GM19452 (cell line): ENCODE data around the gene GAPDHS.

Experiments used
- ATAC-seq: cut with Tn5 transposase; IDR thresholded peaks from one replicate; pipeline ENCODE4 v1.9.1; 2021; ENCODE audit not compliant: unreplicated experiment

GAPDHS gene

DNA sequence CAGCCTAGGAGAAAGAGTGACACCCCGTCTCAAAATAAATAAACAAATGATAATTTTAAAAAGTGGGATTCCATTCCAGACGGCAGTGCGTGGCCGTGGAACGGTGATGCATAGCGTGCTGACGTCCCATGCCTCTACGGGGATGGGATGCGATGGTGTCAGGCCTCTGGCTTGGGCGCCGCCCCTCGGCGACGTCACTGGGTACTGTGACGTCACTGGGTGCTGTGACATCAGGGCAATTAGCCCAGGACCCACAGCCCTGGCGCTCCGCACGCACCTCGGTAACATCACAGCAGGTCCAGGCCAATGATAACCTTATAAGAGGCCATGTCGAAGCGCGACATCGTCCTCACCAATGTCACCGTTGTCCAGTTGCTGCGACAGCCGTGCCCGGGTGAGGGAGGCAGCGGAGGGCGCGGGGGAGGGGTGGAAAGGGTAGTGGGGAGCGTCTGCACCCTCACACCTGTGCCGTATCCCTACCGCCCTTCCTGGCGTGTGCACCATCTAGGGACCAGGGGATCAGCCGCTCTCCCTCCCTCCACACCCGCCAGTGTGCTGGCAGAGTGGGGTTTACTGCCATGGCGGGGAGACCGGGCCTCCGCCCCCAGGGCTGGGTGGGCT is at the start of gene GAPDHS:
Gene GAPDHS, plus strand, starts transcription at position 256 of the 621 bp plus-strand sequence. Its CDS starts 72 bp downstream, at position 328.
- no peak for ATAC-seq

DNA sequence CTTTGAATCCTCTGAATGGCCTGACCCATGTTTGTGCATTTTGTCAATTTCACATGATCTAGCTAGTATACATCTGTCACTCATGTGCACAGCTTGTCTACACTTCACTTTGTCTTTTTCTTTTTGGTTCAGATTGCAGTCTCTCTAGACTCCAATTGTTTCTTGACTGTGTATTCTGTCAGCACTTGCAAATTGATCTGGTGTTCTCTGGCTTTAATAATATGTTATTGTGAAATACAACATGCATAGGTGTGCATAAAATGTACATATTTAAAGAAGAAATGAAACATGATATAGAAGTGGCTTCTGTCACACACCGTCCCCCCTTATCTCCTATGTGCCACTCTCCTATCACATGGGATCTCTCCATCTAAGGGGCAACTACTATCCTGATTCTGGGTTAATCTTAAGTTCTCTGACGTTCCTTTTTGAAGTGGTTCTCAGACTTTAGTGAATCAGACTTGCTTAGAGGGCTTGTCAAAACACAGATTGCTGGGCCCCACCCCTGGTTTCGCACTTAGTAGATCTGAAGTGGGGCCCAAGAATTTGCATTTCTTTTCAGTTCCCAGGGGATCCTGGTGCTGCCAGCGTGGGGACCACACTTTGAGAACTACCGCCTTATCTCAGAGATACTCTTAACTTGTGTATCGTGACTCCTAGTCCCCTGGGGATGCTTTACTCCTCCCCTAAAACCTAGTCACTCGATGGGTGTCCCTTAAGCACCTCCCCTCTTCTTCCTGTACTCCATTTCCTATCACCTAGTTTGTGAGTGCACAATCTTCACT is 48.8 kb upstream of the GAPDHS start:
- ATAC-seq = peak; percentile 66

DNA sequence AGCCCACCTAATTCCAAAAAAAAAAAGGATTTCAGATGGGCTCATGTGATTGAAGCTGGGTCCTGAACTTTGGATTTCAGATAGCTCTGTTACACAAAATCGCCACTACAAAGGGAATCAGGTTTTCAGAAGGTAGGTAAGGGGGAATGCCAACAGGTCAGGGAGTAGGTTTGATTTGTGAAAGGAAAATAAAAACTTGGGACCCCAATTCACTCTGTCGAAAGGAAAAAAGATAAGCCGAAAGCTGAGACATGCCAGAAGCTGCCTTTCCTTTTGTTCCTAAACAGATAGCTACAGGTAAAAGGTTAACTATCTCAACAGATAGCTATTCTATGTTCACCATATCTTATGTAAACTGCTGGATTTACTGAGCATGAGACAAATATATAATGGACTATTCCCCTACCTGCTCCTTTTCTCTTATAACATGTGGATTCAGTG is 47.0 kb upstream of the GAPDHS start:
- no peak for ATAC-seq

DNA sequence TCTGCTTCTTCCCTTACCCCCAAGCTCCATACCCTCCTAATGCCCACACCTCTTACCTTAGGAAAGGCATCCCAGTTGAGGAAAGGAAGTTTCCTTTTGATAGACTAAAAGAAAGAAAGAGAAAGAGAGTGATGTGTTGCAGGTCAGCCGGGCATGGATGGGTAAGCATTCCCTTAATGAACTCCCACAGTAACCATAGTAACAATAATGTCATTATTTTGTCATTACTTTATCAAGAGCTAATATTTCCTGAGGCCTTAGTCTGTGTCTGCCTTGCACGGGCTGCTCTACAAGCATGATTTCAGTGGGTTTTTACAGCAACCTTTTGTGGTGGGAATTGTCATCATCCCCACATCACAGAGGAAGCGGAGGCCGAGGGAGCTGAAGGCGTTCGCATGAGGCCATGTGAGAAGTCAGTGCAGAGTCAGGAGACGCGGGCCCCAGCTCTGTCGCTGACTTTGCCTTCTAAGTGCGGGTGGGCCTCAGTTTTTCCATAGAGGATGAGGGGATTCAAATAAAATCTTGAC is 45.5 kb upstream of the GAPDHS start:
- no peak for ATAC-seq

DNA sequence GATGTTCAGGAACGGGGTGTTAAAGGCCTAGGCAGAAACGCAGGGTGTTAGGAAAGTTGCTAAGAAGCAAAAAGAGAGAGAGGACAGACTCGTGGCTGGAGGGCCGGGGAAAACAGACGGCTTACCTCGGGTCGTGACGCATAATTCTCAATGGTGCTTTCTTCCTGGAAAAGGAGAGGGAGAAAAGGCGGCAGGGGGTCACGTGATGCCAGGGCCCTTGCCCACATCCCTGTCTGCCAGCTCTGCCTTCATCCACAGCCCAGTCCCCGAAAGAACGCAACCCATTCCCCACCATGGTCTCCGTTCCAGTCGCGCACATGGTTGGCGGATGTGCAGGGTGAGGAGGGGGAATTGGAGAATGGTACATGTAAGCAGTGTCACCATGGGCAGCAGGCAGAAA is 44.6 kb upstream of the GAPDHS start:
- no peak for ATAC-seq

DNA sequence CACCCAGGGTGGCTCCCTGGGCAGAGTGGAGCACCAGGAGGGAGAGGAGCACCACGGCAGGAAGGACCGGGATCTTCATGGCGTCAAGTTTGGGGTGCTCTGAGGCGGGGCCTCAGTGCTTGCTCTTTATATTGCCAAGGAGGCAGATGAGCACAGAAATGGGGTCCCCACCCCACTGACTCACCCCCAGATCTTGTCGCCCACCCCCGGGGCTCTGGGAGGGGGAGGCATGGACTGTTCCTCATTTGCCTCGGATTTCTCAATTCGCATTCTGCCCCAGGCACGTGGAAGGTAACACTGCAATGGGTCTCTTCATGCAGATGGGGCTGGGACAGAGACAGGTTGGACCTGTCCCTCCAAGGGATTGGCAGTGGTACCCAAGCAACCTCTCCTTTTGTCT is 42.9 kb upstream of the GAPDHS start, which contains the start of gene KRTDAP:
Gene KRTDAP, minus strand, starts transcription at position 101 of the 400 bp plus-strand sequence. Its CDS starts 22 bp downstream, at position 79.
- ATAC-seq = no peak

DNA sequence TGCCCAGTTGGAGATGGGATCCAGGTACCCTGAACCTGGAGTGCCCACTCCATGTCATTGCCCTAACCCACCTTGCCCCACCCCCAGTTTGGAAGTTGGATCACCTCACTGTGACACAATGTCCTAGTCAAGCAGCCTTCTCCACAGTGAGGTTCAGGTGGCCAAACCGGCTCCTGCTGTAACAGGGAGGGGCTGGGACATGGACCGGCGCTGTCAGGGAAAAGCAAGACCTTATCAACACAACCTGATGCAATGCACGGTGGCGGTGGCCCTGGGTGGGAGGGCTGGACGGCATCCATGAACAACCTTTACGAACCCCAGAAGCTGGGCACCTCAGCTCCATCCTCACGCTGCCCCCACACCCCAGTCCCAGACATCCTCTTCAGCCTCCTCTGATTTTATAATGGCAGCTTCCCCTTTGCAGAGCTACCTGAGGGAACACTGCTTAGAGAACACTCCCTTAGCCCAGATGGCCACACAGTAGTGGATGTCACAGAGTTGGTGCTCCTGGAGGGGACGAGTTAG is 41.4 kb upstream of the GAPDHS start:
- ATAC-seq = no peak

DNA sequence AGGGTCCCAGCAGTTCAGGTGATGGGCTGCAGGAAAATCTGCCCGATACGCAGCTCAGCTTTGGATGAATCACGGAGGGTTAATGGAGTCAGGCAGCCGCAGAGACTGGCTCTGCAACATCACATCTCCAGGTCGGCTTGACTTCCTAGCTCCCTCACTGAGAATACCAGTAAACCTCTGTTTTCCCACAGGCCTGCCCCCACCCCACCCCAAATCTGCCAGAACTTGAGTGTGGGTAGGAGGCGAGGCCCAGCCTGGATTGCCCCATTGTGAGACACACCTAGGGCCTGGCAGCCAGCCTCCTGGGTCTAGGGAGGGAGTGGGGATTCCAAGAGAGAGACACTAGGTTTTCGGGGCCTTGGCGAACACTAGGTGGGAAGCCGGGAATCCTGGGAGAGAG is 39.3 kb upstream of the GAPDHS start:
- no peak for ATAC-seq

DNA sequence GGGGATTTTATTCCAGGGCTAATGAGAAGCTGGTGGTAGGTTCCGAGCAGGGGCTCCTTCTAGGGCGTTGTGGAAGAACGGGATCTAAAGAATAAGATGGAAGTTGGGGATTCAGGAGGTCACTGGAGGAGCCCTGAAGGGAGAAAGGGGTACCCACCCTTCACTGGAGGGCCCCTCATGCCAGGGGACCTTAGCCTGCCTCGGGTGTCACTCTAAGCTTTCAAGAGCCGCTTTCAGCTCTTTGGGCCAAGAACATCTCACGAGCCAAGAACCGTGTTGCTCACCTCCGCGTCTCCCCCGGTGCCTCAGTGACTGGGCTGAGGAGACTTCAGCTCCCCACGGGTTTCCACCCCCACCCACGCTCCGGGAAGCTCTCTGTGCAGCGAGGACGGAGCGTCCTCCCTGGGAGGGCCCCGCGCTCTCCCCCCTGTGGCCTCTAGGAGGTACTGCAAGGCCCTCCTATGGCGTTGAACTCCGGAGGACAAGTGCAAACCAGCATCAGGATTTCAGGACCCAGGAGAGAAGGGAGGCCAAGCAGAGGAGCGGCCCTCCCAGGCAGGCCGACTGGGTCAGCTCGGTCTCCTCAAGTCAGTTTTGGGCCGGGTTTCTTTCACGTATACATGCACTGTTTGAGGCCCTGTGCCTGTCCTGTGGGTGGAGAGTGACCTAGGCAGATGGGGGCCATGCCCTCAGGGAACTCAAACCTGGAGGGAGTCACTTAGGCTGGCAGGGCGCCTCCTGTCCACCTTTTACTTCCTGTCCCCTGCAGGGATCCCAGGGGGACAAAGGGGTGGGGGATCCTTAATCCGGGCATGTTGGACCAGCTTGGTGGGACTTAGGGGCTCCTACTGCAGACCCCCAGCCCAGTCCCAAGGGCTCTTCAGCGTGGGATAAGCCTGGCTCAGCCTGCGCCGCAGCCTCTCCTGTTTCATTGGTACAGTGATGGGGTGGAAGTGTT is 37.9 kb upstream of the GAPDHS start:
- ATAC-seq = no peak

DNA sequence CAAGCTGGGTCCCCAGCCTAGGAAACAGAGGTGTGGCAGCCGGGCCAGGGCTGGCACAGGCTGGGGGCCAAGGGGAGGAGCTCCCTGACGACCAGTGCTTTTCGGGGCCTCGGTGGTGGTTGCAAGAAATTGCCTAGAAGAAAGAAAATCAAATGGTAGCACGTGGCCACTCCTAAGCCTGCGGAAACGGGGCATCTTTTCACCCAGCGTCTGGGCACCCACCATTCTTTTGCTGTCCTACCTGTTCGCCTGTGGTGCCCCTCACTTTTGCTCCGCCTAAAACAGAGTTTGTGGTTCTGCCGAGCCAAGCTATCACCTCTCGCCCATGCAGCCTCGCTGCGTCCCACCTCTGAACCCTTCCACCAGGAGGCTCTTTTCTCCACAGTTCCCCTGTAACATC is 35.9 kb upstream of the GAPDHS start:
- no peak for ATAC-seq

DNA sequence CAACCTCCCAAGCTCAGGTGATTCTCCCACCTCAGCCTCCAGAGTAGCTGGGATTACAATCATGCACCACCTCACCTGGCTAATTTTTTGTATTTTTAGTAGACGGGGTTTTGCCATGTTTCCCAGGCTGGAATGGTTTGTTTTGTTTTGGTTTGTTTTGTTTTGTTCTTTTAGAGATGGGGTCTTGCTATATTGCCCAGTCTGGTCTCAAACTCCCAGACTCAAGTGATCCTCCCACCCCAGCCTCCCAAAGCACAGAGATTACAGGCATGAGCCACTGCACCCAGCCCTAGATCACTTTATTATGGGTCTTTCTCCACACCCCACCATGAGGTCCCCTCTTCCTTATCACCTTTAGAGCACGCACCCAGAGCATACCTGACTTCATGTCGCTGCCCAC is 35.0 kb upstream of the GAPDHS start:
- no peak for ATAC-seq

DNA sequence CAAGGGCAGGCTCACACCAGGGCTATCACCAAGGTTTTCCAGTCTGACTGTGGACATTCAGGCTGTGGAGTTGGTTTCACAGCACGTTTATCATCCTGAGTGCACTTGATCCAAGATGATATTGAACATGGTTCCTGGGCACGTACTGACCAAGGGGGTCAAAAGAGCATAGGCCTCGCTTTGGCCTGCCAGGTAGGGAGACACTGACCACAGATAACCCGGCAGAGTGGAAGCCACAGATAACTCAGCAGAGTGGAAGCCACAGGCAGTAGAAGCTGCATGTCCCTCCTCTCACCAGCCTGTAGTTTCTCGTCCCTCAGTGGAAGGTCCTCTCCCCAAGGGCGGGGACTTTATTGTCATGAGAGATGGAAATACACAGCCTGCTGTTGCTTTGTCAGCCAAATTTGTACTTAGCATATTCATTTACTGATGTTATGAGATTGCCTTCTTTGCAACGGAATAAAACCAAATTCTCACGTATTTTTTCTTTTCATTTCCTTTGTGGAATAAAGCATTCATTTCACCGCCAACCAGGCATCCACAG is 34.2 kb upstream of the GAPDHS start:
- ATAC-seq = no peak

DNA sequence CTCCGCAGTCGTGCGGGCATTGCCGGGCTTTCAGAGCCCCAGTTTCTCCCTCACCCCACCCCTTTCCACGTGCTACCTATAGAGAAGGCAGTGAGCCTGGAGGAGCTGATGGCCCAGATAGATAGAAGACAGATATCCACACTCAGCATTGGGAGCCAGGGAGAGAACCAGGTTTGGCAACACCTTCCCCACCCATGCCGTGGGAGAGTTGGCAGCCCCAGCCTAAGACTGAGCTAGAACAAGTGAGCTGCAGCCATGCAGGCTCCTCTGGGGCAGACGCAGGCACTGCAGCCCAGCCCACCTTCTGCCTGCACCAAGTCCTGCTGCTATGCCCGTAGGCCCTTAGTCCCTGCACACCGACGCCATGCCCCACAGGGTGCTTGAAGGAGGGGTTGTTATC is 32.6 kb upstream of the GAPDHS start:
- no peak for ATAC-seq

DNA sequence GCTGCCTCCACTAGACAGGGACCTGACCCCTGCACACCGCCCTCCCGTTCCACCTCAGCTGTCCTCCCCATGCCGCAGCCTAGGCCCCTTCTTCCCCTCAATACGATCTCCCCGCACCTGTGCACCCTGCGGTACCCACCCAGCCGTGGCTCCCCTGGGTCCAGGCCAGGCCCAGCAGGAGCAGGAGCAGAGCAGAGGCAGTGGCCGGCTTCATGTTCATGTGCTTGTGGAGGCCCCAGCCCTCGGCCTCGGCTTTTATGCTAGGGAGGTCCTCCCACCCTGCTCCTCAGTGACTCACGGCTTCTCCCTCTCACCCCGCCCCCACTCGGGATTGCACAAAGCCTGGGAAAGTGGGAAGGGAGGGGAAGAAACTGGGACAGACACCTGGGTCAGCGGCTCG is 31.6 kb upstream of the GAPDHS start:
- ATAC-seq = no peak

DNA sequence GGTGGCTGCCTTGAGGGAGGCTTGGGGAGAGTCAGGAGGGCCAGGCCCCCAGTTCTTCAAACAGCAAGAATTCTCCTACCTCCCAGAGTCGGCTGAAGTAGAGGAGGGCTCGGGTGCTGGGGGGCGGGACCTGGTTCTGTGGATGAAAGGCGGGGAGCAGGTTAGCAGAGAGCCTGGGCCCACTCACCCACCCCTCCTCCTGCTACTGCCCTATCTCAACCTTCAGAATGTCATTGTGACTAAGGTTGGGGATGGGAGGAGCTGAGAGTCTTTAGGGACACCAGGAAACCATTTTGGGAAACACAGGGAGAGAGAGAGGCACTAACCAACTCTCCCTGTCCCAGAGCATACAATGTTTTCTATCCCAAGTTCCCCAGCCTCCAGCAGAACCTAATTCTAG is 30.5 kb upstream of the GAPDHS start:
- no peak for ATAC-seq

DNA sequence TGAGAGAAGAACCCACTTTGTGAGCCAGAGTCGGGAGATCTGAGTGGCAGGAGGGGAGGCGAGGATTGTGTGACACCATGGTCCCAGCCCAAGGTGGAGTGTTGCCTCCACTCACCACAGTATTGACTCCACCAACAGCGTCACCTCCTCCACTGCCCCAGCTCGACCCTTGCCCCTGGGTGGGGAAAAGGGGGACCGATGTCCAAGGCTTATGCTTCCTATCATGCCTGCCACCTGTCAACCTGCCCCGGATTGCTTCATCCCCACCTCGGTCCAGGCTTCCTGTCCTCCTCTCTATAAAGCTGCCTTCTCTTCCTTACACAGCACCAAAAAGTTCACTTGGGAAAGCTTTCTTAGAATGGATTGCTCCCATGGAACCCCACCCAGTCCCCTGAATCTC is 27.2 kb upstream of the GAPDHS start:
- ATAC-seq = no peak

DNA sequence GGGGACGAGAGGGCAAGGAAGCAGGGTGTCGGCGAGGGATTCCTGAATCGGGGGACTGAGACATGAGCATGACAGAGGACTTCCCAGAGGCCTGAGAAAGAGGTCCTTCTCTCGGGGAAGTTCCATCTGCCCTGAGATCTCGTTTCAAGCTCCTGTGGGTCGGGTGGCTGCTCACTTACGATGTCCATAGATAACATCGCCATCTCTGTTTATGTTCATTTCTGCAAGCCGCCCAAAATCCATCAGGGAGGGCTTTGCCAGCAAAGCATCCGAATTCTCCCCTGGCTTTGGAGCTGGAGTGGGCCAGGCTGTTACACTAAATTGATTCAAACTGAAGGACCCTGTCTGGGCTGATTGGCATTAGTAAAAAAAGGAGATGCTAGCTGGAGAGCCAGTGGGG is 25.7 kb upstream of the GAPDHS start:
- no peak for ATAC-seq

DNA sequence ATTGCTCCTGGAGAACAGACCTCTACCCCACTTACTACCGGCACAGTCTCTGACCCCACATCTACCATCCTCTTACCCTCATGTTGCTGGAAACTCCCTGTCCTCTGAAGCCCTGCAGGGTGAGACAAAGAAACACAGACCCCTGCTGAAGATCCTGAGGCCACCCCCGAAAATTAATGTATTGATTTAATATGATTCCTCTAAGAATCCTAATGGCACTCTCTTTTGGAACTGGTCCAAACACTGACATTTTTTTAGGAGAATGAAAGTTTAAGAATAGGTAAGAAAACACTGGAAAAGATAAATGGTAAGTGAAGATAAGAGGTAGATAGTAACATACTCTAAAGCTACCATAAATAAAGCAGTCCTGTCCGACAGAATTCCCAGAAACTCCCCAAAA is 25.1 kb upstream of the GAPDHS start:
- ATAC-seq = no peak

DNA sequence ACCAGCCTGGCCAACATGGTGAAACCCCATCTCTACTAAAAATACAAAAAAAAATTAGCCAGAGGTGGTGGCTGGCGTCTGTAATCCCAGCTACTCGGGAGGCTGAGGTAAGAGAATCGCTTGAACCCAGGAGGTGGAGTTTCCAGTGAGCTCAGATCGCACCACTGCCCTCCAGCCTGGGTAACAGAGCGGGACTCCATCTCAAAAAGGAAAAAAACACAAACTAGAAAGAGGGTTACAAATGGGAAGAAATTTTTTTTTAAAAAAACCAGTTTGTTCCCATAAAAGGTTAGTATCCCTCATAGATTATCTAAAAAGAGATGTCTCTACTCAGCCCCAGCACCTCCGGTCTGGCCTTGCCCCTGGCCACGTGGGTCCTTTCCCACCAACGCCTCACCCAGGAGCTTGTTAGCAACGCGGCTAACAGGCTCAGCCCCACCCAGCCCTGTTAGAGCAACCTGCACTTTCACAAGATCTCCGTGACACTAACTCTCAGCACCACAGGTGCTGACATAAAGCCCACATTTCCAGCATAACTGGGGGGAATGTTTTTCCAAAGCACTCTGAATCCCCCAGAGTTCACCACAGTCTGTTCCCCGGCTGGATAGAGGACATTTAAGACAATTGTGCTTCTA is 24.1 kb upstream of the GAPDHS start:
- no peak for ATAC-seq
